Measurements from ENCODE around the gene TSR1.

The TSR1 gene

DNA sequence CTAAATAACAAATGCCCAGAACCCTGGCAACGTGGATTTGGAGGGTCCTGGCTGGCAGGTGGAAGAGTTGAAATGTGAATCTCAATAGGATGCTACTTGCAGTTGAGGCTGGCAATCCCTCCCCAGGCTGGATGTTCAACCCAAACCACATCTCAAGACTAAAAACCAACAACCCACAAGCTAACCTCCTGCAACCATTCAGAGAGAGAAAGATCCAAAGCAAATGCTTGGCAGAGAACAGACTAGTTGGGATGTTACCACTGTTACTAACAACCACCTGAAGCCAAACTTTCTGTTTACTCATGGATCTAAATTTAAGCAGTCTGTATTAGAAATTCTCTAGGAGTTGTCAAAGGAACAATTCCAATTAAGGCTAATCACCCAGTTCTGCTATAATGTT lies 60.5 kb downstream of the TSR1 start:
- DNase-seq: no peak

DNA sequence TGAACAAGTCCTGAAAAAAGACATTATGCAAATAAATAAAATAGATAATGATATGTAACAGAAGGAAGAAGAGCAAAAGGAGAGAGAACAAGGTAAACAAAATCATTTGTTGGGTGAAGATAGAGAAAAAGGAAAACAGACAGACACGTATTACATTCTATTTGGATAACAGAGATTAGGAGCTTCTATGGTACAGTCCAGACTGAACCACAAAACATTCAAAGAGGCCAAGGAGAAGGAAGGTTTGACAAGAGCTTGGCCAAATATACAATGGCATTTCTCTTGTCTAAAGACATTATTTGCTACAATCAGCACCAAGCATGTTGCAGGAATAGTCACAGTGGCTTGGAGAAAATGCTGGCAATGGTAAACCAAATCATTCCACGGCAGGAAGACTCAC lies 61.8 kb downstream of the TSR1 start:
- DNase-seq: no peak

Measured in CD4-positive, alpha-beta T cell treated with Interleukin-10 for 1 hour (primary cell).